NCI-H2107 (cell line): ENCODE results near the gene DNAJC18.

ENCODE experiments used
- DNase-seq: peaks from one replicate; lab custom pipeline; 2025; lab: John Stamatoyannopoulos, UW

DNAJC18 gene

DNA sequence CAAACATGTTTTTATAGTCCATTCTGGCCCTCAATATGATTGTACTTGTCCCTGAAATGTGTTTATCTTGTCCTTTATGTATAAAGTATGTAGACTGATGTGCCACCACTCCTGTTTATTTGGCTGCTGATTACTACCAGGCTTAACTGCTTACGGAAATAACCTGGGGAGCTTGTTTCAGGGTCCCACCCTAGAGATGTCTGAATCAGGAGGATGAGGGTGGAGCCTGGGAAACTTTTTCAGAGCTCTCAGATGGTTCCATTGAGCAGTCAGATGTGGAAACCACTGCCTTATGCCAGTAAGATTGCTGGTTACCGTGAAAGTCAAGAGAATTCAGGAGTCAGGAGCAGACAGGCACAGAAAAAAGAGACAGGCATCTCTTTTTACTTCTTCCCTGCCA lies 75.4 kb downstream of the DNAJC18 start:
- DNase-seq = no peak

DNA sequence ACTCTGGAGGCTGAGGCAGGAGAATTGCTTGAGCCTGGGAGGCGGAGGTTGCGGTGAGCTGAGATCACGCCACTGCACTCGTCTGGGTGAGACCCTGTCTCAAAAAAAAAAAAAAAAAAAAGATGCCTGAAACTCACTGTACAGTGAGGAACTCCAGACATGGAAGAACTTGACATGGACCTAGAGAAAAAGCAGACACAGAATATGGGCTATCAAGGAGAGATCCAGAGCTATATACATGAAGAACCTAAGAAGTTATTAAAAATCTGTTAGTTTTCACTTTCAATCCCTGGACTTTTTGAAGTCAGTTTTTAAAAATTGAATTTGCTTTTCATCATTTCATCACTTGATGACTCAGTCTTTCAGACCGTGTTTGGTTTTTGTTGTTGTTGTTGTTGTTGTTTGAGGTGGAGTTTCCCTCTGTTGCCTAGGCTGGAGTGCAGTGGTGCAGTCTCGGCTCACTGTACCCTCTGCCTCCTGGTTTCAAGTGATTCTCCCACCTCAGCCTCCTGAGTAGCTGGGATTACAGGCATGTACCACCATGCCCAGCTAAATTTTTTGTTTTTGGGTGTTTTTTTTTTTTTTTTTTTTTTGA lies 77.4 kb downstream of the DNAJC18 start:
- DNase-seq = no peak

DNA sequence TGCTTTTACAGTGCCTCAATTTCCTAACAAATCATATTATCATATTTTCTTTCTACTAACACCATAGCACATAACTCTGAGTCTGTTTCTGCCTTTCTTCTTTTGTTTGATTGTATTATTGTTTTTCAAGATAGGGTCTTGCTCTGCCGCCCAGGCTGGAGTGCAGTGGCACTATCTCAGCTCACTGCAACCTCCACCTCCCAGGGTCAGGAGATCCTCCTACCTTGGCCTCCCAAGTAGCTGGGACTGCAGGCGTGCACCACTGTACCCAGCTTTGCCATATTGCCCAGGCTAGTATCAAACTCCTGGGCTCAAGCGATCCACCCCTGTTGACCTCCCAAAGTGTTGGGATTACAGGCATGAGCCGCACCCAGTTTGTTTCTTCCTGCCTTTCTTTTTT lies 78.9 kb downstream of the DNAJC18 start:
- DNase-seq = no peak
